Ovary (tissue), 3 donors: ENCODE data around the gene ERAL1.

ENCODE experiments used
- EP300 ChIP-seq: sonication (generic); formaldehyde crosslinking; IDR thresholded peaks from one replicate; pipeline ENCODE4 v1.6.1; 2017; ENCODE audit warnings: antibody characterized with exemption
- POLR2A ChIP-seq: fragments of 450-650 bp; IDR thresholded peaks from one replicate; pipeline ENCODE4 v1.6.1; 2017; ENCODE audit warnings: antibody characterized with exemption, mild to moderate bottlenecking, moderate library complexity
- TF ChIP-seq, protein P1 (sequence below), 3 donors: fragments of 450-650 bp in 2 of 3; fragments of 200-600 bp in 1 of 3; IDR thresholded peaks; one replicate each; pipeline versions ENCODE4 v1.5.1 to v1.8.0; 2016 to 2022; ENCODE audit warnings: antibody characterized with exemption in 3 of 3, mild to moderate bottlenecking in 1 of 3
- donor health status: DM: no; HTN: no; CAD: no.

DNA sequence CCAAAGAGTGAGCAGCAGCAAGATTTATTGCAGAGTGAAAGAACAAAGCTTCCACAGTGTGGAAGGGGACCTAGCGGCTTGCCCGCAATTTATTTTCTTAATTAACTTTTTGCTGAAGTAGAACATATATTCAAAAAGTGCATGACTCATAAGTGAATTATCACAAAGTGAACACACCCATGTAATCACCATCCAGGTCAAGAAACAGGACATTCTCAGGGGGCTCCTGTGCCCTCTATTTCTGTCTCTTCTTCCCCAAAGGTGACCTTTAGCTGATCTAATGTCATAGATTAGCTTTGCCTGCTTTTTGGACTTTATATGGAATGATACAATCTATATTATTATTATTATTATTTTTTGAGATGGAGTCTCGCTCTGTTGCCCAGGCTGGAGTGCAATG is 19.9 kb downstream of the ERAL1 start:
- no peak for TF ChIP-seq POLR2A
- TF ChIP-seq EP300: no peak
- TF ChIP-seq, protein P1, sequence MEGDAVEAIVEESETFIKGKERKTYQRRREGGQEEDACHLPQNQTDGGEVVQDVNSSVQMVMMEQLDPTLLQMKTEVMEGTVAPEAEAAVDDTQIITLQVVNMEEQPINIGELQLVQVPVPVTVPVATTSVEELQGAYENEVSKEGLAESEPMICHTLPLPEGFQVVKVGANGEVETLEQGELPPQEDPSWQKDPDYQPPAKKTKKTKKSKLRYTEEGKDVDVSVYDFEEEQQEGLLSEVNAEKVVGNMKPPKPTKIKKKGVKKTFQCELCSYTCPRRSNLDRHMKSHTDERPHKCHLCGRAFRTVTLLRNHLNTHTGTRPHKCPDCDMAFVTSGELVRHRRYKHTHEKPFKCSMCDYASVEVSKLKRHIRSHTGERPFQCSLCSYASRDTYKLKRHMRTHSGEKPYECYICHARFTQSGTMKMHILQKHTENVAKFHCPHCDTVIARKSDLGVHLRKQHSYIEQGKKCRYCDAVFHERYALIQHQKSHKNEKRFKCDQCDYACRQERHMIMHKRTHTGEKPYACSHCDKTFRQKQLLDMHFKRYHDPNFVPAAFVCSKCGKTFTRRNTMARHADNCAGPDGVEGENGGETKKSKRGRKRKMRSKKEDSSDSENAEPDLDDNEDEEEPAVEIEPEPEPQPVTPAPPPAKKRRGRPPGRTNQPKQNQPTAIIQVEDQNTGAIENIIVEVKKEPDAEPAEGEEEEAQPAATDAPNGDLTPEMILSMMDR (IDR thresholded peaks at IDR 0.05): no peak
